OCI-LY7 (cell line): ENCODE measurements around the gene CHD1. TPM values are rescaled to one million over a fixed set of nuclear protein-coding genes. Genes with fewer than 3 reads are reported as not detected.

ENCODE experiments used
- BruUV-seq: library from RNA; stranded (reverse); fragments of 400-500 nt; replicated peaks from 2 replicates; lab custom pipeline; 2021; lab: Mats Ljungman, UMichigan
- CTCF ChIA-PET: fragments of 300-600 bp; sonication (Branson Sonifier 250); formaldehyde crosslinking; loops from one replicate; lab custom pipeline; 2022; ENCODE audit warnings: antibody characterized with exemption; ENCODE audit not compliant: unreplicated experiment; lab: Charles Lee
- POLR2A ChIA-PET: fragments of 300-600 bp; sonication (Branson Sonifier 250); formaldehyde crosslinking; loops from one replicate; lab custom pipeline; 2022; ENCODE audit warnings: antibody characterized with exemption; lab: Charles Lee
- DNase-seq: peaks from one replicate; pipeline ENCODE4 v3.0.0-alpha.2; 2015; ENCODE audit warnings: low spot score
- H2AFZ ChIP-seq: fragments of 200-600 bp; sonication (generic), shearing (Covaris generic); 2 replicates; pipeline ENCODE4 v1.6.1; 2014; ENCODE audit warnings: mild to moderate bottlenecking, antibody characterized with exemption, low read length, moderate library complexity
- H3K27ac ChIP-seq: fragments of 200-600 bp; sonication (generic); 2 replicates; pipeline ENCODE4 v1.5.1; 2014; ENCODE audit warnings: mixed run types, low read depth, mild to moderate bottlenecking, moderate library complexity, low read length, inconsistent platforms; ENCODE audit not compliant: poor library complexity, severe bottlenecking
- H3K36me3 ChIP-seq: fragments of 200-600 bp; sonication (generic); 2 replicates; pipeline ENCODE4 v1.6.1; 2014; ENCODE audit warnings: mild to moderate bottlenecking, antibody characterized with exemption, low read length, moderate library complexity, mixed read lengths; ENCODE audit not compliant: insufficient read depth
- H3K4me1 ChIP-seq: fragments of 200-600 bp; sonication (generic); 2 replicates; pipeline ENCODE4 v1.5.1; 2014; ENCODE audit warnings: mild to moderate bottlenecking, low read length; ENCODE audit not compliant: insufficient read depth, poor library complexity, severe bottlenecking
- H3K4me2 ChIP-seq: fragments of 200-600 bp; sonication (generic); 2 replicates; pipeline ENCODE4 v1.6.1; 2014; ENCODE audit warnings: mild to moderate bottlenecking, low read length
- H3K4me3 ChIP-seq: fragments of 200-600 bp; sonication (generic); 2 replicates; pipeline ENCODE4 v1.5.1; 2014; ENCODE audit warnings: mild to moderate bottlenecking, low read depth, low read length; ENCODE audit not compliant: poor library complexity, severe bottlenecking
- H3K79me2 ChIP-seq: fragments of 200-600 bp; sonication (generic); 2 replicates; pipeline ENCODE4 v1.6.1; 2016; ENCODE audit warnings: low read depth, mild to moderate bottlenecking, low read length, moderate library complexity, mixed read lengths; ENCODE audit not compliant: insufficient read depth
- H3K9me2 ChIP-seq: fragments of 200-600 bp; sonication (generic); 2 replicates; pipeline ENCODE4 v1.6.1; 2016; ENCODE audit warnings: mild to moderate bottlenecking, low read length, mixed read lengths; ENCODE audit not compliant: insufficient read depth
- H3K9me3 ChIP-seq: fragments of 200-600 bp; sonication (generic); 2 replicates; pipeline ENCODE4 v1.6.1; 2014; ENCODE audit warnings: mild to moderate bottlenecking, mixed run types, low read length, mixed read lengths
- H4K20me1 ChIP-seq: fragments of 200-600 bp; sonication (generic); 2 replicates; pipeline ENCODE4 v1.6.1; 2014; ENCODE audit warnings: mild to moderate bottlenecking, antibody characterized with exemption, low read length, moderate library complexity, mixed read lengths; ENCODE audit not compliant: insufficient read depth
- EZH2phosphoT487 ChIP-seq: fragments of 200-600 bp; sonication (generic); IDR thresholded peaks from 2 replicates; pipeline ENCODE4 v1.6.1; 2018; ENCODE audit warnings: low read depth, borderline replicate concordance, mild to moderate bottlenecking, mixed run types, antibody characterized with exemption, low read length, moderate library complexity, mixed read lengths
- intact Hi-C: fragments of 100-400 bp; cut with micrococcal nuclease; formaldehyde crosslinking; loops from one replicate; pipeline ENCODE4 v1.10.0; 2022; ENCODE audit not compliant: unreplicated experiment
- total RNA-seq, 2 experiments: library from RNA; depleted of rRNA in 1 of 2; stranded (reverse); fragments of >200 nt in 1 of 2; shearing (Covaris generic) in 1 of 2; gene quantifications; 2 replicates each; pipeline ENCODE4 v1.2.3, GENCODE V29; 2014 to 2022
- TF ChIP-seq, protein P1 (sequence below): fragments of 200-600 bp; sonication (generic); conservative IDR thresholded peaks from 2 replicates; pipeline ENCODE4 v1.5.1; 2014; ENCODE audit warnings: mild to moderate bottlenecking, antibody characterized with exemption, low read length, moderate library complexity, mixed read lengths

CHD1 gene
- total RNA-seq, 2 experiments from 2014 or later: 8.3 to 10.3 TPM

DNA sequence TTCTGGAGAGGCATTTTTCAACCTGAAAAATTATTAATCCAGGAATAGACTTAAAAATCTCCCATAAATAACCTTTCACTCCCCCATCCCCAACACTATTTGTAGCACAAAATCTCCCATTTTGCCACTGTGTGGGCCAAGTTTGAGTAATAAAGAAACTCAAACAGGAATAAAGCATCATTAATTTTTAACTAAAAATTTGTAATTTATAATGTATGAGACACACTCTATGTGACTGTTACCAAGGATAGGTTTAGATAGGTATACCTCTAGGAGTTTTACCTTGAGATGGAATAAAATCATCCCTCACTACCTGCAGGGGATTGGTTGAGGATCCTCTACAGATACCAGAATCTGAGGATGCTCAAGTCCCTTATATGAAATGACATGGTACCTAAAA, 30.1 kb downstream of the CHD1 start:
- Histone ChIP-seq H3K4me1 (no peaks in the 10 kb centered on the region), H3K27ac (no peak overlapping the region), H3K4me3 (no peak overlapping the region), H4K20me1 (no peaks in the 10 kb centered on the region), H2AFZ (no peak overlapping the region), H3K9me2 (no peaks in the 10 kb centered on the region), H3K4me2 (no peak overlapping the region), H3K79me2 (no peaks in the 10 kb centered on the region), H3K36me3 (no peaks in the 10 kb centered on the region), H3K9me3 (no peaks in the 10 kb centered on the region)
- no peak for DNase-seq
- ChIA-PET CTCF (no interaction called here), POLR2A (interaction anchor here (1.2 kb wide), 1 partner anchor 10 kb away, joined by 4 read pairs; no protein-coding TSS in a partner anchor)
- no TSS peak for BruUV-seq
- intact Hi-C loops: no loop called here
- no peak for TF ChIP-seq EZH2phosphoT487
- TF ChIP-seq, protein P1, sequence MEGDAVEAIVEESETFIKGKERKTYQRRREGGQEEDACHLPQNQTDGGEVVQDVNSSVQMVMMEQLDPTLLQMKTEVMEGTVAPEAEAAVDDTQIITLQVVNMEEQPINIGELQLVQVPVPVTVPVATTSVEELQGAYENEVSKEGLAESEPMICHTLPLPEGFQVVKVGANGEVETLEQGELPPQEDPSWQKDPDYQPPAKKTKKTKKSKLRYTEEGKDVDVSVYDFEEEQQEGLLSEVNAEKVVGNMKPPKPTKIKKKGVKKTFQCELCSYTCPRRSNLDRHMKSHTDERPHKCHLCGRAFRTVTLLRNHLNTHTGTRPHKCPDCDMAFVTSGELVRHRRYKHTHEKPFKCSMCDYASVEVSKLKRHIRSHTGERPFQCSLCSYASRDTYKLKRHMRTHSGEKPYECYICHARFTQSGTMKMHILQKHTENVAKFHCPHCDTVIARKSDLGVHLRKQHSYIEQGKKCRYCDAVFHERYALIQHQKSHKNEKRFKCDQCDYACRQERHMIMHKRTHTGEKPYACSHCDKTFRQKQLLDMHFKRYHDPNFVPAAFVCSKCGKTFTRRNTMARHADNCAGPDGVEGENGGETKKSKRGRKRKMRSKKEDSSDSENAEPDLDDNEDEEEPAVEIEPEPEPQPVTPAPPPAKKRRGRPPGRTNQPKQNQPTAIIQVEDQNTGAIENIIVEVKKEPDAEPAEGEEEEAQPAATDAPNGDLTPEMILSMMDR: no peak

DNA sequence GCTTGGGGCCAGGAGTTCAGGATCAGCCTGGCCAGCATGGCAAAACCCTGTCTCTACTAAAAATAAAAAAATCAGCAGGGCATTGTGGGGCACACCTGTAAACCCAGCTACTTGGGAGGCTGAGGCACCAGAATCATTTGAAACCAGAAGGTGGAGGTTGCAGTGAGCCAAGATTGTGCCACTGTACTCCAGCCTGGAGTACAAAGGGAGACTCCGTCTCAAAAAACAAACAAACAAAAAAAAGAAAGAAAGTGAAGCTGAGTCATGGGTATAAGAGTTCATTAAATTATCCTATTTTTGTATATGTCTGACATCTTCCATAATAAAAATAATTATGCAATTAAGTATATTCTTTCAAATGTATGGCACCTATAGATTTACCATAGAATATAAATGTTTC, 37.2 kb downstream of the CHD1 start:
- Histone ChIP-seq H2AFZ (no peak overlapping the region), H3K27ac (no peak overlapping the region), H3K4me1 (no peaks in the 10 kb centered on the region), H3K9me2 (no peaks in the 10 kb centered on the region), H3K36me3 (no peaks in the 10 kb centered on the region), H3K4me2 (no peak overlapping the region), H3K4me3 (no peak overlapping the region), H3K79me2 (no peaks in the 10 kb centered on the region), H3K9me3 (no peaks in the 10 kb centered on the region), H4K20me1 (no peaks in the 10 kb centered on the region)
- ChIA-PET POLR2A (interaction anchor here (0.6 to 1.0 kb wide), 2 partner anchors 9 to 21 kb away, joined by 4 read pairs; no protein-coding TSS in a partner anchor), CTCF (no interaction called here)
- no peak for TF ChIP-seq EZH2phosphoT487
- TF ChIP-seq, protein P1: no peak
- intact Hi-C loops: no loop called here
- BruUV-seq: no TSS peak
- no peak for DNase-seq

DNA sequence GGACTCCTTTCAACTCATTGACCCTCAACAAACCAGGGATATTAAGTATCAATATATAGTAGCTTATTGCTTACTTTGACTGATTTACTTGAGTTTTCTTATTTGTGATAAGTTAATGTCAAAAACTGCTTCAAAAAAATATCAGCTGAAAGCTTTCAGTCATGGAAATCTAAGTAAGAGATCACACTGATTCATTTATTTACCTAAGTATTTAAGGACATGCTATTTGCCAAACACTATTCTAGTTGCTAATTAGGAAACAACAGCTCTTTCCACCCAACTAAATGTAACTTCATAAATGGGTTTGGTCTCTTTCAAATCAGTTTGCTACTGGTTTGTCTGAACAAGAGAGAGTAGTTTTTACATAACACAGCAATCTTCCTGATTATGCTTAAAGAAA, 48.2 kb downstream of the CHD1 start:
- DNase-seq: no peak
- no peak for TF ChIP-seq EZH2phosphoT487
- TF ChIP-seq, protein P1: no peak
- H3K4me1 ChIP-seq: no peaks in the 10 kb centered on the region
- no peaks in the 10 kb centered on the region for H3K36me3 ChIP-seq
- H4K20me1 ChIP-seq: no peaks in the 10 kb centered on the region
- H3K9me2 ChIP-seq: no peaks in the 10 kb centered on the region
- H3K4me2 ChIP-seq: no peak overlapping the region
- no TSS peak for BruUV-seq
- ChIA-PET CTCF (no interaction called here), POLR2A (interaction anchor here (0.6 to 1.1 kb wide), 3 partner anchors 9 to 123 kb away, joined by 3 to 8 read pairs (median 3); no protein-coding TSS in a partner anchor)
- no peaks in the 10 kb centered on the region for H3K9me3 ChIP-seq
- no peak overlapping the region for H3K27ac ChIP-seq
- no peaks in the 10 kb centered on the region for H3K79me2 ChIP-seq
- H2AFZ ChIP-seq: no peak overlapping the region
- intact Hi-C loops: no loop called here
- no peak overlapping the region for H3K4me3 ChIP-seq
